GM13977 (cell line): Measurements from ENCODE around the gene TMED9.
"Not testable (repeated sequence)": the region's sequence is repeated elsewhere in the genome, so short reads cannot be mapped to it uniquely, and the experiment has no call there.

ENCODE experiments used
- DNase-seq: peaks from one replicate; pipeline ENCODE4 v3.0.0; 2012; ENCODE audit warnings: low spot score
- in situ Hi-C: fragments of 300-500 bp; cut with MboI; formaldehyde crosslinking; loops from one replicate; pipeline ENCODE4 v1.12.0; 2022; ENCODE audit warnings: low sequenced_read_pairs, low pct_unique_long_range_greater_than_20kb, mixed read lengths, inconsistent platforms; ENCODE audit not compliant: unreplicated experiment
- TF ChIP-seq, protein P1 (sequence below): IDR thresholded peaks from 2 replicates; pipeline ENCODE4 v1.5.1; 2012; ENCODE audit warnings: mild to moderate bottlenecking, control low read depth; ENCODE audit not compliant: insufficient read depth; ENCODE audit errors: extremely low read depth, missing control alignments

The TMED9 gene

DNA sequence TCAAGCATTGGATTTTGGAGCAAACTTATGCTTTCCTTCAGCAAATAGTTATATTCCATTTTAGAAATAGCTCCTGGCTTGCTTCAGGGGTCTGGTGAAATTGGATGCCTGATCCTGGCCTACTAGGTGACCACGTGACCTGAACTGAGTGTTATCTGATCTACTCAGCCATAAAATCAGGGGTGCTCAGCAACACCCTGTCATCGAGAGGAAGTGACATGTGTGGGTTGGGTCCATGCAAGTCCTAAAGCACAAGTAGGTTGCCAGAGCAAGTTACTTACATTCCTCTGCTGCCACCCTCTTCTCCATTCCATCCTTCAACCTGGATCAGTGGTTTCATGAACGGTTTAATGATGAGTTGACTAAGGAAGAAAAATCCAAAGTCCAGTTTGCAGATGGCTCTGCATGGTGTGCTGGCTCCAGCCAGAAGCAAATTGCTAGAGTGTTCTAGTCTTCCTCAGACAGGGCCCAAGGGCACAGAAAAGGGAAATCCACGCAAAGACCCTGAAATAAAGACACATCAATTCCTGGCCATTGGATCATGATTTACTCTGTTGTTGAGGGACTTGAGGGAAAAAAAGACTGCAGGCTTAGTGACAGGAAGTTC lies 34.9 kb upstream of the TMED9 start:
- in situ Hi-C loops: no loop called here
- DNase-seq: no peak
- TF ChIP-seq, protein P1, sequence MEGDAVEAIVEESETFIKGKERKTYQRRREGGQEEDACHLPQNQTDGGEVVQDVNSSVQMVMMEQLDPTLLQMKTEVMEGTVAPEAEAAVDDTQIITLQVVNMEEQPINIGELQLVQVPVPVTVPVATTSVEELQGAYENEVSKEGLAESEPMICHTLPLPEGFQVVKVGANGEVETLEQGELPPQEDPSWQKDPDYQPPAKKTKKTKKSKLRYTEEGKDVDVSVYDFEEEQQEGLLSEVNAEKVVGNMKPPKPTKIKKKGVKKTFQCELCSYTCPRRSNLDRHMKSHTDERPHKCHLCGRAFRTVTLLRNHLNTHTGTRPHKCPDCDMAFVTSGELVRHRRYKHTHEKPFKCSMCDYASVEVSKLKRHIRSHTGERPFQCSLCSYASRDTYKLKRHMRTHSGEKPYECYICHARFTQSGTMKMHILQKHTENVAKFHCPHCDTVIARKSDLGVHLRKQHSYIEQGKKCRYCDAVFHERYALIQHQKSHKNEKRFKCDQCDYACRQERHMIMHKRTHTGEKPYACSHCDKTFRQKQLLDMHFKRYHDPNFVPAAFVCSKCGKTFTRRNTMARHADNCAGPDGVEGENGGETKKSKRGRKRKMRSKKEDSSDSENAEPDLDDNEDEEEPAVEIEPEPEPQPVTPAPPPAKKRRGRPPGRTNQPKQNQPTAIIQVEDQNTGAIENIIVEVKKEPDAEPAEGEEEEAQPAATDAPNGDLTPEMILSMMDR: no peak

DNA sequence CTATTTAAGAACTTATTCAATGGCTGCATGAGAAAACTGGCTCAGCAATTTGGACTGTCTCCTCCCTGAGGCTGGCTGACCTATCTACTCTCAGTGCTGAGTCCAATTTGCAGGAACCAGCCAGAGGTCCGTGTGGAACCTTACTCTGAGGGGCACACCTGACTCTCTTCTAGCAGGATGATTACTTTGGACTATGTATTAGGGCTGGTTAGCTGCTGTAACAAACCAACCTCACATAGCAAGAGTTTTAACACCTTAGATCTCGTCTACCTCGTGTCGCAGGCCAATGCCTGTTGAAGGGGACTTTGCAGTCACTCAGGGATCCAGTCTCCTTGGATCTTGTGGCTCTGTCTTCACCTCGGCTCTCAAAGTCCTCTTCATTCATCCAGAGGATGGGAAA lies 34.2 kb upstream of the TMED9 start:
- in situ Hi-C loops: no loop called here
- DNase-seq: no peak
- TF ChIP-seq, protein P1: no peak

DNA sequence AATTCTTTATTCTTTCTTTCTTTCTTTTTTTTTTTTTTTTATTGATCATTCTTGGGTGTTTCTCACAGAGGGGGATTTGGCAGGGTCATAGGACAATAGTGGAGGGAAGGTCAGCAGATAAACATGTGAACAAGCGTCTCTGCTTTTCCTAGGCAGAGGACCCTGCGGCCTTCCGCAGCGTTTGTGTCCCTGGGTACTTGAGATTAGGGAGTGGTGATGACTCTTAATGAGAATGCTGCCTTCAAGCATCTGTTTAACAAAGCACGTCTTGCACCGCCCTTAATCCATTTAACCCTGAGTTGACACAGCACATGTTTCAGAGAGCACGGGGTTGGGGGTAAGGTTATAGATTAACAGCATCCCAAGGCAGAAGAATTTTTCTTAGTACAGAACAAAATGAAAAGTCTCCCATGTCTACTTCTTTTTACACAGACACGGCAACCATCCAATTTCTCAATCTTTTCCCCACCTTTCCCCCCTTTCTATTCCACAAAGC lies 32.5 kb upstream of the TMED9 start:
- in situ Hi-C loops, DNase-seq: not testable (repeated sequence)

DNA sequence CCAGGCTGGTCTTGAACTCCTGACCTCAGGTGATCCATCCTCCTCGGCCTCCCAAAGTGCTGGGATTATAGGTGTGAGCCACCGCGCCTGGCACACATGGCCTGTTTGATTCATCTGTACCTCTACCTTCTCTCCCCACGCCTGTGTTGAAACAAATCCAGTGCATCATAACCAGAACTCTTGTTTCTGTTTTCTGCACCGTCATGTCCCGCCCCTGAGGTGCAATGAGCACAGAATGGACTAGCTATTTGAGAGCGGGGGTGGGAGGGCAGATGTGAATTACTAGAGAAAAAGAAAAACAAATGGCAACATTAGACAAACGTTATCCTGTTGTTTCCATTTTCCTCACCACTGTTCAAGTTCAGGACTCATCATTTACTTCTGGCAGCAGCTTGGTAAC lies 27.0 kb upstream of the TMED9 start:
- TF ChIP-seq, protein P1: no peak
- DNase-seq: no peak
- in situ Hi-C loops: no loop called here

DNA sequence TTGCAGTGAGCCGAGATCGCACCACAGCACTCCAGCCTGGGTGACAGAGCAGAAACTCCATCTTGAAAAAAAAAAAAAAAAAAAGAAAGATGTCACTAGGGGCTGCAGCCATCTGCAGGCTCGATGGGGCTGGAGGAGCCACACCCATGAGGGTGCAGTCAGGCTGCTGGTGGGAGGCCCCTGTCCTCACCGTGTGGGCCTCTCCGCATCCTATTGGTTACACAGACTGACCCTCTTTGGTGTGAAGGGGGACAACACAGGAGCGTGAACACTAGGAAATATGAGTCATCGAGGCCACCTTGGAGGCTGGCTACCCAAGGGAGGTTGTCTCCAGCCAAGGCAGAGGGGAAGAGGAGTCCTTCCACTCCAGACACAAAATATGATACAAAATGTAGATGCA lies 23.7 kb upstream of the TMED9 start:
- in situ Hi-C loops: no loop called here
- no peak for DNase-seq
- TF ChIP-seq, protein P1: no peak

DNA sequence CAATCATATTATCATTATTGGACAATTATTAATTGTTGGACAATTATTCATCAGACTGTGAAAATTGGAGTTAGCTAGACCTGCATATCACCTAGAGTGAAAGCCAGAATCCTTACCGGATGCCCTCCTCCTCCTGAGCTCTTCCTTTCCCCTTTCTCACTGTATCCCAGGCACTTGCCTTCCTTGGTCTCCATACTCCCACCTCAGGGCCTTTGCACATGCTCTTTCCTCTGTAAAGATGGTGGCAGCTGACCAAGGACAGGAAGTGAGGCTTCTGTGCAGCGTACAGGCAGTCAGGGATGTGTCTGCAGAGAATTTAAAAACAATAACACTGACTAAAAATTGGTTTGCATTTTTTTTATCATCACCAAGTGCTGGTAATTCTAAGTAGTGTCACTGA lies 22.1 kb upstream of the TMED9 start:
- in situ Hi-C loops: no loop called here
- TF ChIP-seq, protein P1: no peak
- DNase-seq: no peak

DNA sequence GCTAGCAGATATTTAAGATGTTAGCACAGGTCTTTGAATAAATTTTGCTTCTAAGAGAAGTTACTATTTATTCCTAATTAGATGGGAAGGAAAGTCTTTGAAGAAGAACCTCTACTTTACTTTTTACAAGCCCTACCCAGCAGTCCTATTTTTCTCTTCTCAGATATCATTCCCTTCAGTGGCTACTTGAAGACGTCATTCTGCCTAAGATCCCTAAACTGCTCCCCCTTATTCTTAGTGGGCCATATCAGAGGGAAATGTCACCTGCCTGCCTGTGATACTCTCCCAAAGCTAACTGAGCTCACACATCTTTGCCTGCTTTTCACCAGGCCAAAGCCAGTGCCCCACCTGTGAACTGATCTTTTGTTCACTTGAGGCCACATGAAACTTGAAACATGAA lies 16.5 kb upstream of the TMED9 start:
- TF ChIP-seq, protein P1: no peak
- in situ Hi-C loops: no loop called here

More for the DNA sequence above, 16.5 kb upstream of the TMED9 start:
- DNase-seq: no peak
